ENCODE data around the gene EXD3.
"Not testable (repeated sequence)": the region's sequence is repeated elsewhere in the genome, so short reads cannot be mapped to it uniquely, and the experiment has no call there.

Gene EXD3, protein sequence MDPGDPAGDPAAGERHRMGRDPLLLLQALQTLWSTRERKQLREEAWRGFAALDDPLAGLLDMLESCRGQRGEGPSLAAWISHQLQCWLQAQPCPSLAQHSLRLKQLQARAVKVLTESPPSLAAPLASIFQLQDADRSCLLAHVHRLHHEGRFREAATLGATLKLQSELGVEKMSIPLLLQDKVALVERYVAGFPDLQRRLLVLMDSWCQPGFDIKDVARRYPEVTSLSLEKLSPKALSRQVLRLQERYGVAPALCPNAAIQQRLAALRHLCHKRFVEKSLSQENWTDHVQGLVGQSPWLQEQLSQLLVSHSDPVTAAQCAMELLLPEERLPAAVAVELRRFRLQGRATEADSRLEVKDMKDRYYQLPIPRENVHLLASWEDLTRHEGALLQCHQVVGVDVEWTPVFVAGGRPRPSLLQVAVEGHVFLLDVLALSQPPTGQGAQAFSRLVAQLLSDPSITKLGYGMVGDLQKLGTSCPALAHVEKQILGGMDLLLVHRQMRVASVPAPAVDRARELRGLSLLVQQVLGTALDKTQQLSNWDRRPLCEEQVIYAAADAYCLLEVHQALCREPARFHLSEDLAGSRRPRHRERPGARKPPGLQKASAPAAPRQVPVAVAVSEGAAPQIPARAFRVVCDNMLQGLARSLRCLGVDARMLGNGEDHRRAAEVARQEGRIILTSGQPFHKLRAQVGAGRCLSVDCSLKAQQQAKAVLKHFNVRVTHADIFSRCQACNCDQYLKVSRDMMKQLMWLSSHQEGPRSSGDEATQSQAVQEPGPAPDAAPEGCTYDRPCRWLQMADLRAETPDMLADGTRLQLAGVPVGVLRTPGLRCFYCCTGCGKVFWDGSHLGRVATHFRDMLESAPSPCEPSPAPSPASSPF

DNA sequence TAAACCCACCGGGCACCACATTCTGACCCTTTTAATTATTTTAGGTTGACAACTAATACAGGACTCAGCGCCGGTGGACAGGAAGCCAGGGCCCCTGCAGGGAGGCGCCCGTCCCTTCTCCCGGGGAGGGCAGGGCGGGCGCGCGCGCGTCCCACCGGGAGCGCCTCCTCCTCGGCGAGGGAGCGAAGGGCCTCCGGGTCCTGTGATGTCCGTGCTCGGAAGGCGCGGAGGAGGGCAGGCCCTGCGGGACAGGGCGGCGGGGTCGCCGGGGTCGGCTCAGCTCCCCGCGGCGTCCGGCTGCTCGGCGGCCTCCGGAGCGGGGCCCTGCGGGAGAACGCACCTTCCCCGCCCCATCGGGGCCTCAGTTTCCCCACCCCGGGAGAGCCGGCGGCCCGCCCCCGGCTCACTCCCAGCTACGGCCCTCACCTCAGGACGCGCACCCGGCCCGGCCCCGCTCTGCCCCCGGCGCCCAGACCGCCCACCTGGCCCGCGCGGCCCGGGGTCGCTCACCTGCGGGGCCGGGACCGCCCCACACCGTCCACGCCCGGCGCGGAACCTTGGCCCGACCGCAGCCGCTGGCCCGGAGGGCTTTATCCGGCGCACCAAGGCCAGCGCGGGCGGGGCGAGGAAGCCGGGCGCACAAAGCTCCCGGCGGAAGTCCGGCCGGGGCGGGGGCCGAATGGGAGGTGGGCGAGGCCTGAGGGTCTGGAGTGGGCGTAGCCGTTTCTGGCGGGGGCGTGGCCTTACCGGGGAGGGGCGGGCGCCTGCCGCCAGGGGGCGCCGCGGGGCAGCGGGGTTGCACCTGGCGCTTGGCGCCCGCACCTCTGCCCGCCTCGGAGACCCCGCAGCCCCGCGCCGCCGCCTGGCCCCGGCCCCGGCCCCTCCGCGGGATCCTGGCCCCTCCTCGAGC is at the start of gene EXD3, which contains the start of gene NOXA1:
EXD3 (minus strand) TSS at position 559 of the 910 bp plus-strand sequence. CDS start 27,805 bp downstream, outside the sequence.
NOXA1 (plus strand) TSS at position 790 of the 910 bp plus-strand sequence. CDS start 137 bp downstream, outside the sequence.
- DNase-seq: peak; percentile 81

DNA sequence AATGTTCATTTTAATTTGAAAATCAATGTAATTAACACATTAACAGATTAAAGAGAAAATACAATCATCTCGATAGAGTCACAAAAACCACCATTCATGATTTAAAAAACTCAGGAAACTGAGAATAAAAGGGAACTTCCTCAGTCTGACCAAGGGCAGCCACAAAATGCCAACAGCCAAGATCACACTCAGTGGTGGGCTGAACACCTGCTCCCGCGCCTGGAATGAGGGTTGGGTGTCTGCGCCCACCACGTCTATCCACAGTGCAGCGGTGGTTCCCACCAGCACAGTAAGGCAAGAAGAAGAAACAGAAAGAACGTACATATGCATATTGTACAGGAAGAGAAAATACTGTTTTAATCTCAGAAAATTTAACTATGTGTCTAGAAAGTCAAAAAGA is 47.8 kb upstream of the EXD3 start:
- no peak for DNase-seq

DNA sequence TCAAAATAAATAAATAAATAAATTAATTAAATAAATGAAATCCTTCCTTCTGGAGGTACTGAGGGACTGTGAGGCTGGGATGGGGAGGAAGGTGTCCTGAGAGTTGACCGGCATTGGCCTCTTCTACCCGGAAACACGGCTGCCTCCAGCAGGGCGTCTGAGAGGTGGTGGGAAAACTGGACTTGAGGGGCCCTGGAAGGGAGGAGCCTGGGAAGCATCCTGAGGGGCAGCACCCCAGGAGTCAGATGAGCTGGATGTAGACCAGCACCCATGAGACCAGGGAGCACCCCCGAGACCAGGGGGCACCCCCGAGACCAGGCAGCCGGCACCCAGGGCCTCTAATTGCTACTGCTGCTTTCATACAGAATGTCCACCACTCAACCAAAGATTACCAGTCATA is 44.9 kb upstream of the EXD3 start:
- DNase-seq: no peak

DNA sequence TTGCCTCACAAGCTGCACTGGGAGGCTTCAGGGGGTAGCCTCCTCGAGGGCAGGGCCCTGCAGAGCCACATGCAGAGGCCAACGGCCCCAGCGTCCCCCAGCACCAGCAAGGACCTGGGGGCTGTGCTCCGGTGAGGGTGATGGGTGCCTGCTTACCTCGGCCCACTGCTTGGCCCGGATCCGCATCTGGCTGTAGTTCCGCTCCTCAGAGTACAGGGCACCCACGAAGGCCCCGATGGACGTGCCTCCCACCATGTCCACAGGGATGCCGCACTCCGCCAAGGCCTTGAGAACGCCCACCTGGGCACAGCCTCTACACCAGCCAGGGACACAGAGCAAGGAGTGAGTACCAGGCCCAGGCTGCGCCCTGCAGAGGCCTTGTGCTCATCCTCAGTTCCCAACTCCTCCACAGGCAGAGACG is 44.2 kb upstream of the EXD3 start:
- DNase-seq: no peak

DNA sequence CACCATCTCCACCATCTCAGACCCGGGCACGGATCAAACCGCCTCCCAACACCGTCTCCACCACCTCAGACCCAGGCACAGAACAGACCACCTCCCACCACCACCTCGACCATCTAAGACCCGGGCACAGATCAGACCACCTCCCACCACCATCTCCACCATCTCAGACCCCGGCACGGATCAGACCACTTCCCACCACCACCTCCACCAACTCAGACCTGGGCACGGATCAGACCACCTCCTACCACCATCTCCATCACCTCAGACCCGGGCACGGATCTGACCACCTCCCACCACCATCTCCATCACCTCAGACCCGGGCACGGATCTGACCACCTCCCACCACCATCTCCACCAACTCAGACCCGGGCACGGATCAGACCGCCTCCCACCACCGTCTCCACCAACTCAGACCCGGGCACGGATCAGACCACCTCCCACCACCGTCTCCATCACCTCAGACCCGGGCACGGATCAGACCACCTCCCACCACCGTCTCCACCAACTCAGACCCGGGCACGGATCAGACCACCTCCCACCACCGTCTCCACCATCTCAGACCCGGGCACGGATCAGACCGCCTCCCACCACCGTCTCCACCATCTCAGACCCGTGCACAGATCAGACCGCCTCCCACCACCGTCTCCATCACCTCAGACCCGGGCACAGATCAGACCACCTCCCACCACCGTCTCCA is 43.6 kb upstream of the EXD3 start:
- DNase-seq: not testable (repeated sequence)

DNA sequence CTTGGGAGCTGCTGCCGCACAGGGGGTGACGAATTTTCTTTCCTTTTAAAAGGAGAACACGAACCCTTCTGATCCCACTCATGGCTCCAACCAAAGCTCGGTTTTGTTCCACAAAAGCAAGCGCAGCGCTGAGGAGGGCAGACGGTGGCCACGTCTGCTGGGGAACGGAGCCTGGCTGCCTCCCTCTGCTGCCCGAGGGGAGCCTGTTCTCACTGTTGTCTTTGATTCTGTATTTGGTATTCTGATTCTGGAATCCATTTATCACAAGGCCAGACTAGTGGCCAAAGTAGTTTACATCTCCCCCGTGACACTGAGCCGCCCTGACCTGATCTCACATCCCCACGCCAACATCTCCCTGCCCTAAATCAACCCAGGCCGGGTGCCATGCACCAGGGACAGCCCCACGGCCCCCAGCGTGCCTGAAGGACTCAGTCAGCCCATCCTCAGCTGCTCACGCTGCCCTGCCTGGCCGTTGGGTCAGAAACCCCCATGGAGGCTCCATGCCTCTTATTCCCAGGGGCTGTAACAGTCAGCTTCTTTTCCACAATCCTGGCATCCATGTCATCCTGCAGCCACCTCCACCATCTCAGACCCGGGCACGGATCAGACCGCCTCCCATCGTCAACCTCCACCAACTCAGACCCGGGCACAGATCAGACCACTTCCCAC is 42.9 kb upstream of the EXD3 start:
- DNase-seq: no peak

DNA sequence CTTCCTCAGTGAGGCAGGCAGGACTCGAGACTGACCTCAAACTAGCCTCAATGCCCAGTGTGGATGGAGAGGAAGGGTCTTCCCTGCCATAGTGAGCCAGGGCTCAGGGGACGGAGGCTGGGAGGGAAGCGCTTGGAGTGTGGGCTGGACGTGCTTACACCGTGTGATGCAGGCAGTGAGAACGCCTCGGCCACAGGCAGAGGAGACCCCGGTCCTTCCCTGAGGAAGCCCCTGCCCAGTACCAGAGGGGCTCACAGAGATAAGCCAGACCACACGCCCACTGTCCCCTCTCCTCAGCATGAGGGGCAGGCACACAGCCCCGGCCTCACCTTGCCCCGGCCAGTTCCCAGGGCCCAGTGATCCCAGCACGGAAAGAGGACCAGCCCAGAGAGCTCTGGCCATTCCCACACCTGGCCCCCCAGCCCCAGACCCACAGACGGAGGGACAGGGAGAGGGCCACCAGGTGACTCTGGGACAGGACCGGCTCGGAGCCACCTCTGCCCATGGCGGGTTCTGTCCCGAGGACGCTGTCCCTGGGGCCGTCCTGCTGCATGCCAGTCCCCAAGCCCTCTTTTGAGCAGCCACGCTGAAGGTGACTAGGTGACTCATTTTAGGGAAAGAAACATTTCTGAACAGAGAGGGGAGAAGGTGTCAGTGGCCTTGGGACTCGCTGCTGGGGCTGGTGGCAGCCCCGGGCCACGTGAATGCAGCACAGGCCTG is 42.2 kb upstream of the EXD3 start:
- no peak for DNase-seq

DNA sequence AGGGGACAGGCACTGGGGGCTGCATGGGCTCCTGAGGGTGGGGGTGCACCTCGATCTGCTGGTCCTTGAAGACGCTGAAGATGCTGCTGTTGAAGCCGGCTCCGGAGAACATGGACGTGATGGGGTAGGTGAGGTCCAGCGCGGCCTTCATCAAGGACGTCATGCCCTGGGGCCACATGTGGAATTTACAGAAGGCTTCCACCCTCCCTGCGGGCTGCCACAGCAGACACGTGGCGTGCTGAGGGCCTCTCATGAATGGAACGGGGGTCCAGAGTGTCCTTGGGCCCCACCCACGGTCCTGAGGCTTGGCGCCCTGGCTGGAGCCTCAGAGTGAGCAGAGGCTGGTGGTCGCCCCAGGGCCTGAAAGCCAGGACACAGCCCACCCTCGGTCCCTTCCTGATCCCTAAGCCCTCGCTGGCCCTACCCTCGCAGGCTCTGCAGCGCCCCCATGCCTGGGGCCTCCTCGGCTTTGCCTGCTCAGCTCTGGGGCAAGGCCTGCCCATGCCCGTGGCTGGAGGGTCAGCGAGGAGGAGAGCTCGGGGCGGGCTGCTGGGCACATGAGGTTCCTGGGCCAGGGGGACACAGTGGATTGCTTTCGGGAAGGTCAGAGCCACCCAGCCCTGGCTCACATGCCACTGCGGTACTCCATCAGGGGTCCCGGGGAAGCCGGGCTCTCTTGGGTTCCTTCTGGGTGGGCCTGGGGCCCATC is 41.5 kb upstream of the EXD3 start:
- no peak for DNase-seq

DNA sequence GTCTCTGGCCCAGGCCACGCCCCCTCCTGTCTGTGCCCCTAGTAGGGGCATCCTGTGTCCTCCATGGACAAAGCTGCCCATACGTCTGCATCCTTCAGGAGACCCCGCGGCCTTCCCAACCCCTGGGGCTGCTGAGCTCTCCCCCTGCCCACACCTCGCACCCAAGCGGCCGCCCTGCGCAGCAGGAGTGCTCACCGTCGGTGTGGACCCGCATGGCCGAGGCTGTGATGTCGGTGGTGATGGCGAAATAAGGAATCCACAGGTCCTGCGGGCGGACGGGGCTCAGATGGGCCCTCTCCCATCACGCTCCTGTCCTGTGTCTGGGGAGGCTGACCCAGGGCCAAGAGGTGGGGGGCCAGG is 40.9 kb upstream of the EXD3 start:
- DNase-seq: no peak

DNA sequence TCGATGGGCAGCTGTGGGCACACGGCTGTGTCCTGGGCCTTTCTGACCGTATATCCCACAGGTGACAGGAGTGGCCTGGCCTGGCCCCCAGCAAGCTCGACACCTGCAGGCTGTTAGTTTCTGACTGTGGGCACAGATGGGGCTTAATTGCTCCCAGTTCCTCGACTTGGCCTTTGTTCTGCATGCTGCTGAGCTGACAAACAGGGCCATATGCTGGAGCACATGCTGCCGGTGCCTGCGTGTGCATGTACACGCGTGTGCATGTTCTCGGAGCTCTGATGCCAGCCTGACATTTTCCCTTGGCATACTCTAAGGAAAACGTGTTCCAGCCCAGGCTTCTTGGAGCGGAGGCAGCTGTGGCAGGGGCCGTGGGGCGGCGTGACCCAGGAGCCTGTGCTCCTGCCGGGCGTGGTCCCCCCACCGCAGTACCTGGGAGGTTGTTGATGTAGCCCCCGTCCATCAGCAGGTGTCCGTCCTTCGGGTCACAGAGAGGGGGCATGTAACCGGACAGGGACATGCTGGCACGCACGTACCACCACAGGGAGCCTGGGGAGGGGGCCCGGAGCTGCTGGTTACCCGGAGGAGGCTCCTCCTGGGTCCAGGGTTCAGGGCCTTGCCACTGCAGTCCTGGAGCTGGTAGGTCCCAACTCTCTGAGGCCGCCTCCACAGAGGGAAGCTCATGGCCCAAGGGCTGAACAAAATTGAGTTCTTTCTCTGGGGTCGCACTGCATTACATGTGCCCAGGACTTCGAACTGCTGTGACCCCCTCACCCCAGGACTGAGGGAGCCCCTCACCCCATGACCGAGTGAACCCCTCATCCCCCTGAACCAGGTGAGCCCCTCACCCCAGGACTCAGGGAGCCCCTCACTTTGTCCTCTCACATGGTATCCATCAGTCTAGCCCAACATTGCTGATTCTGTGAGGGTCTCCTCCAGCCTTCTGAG is 40.3 kb upstream of the EXD3 start:
- DNase-seq: no peak

DNA sequence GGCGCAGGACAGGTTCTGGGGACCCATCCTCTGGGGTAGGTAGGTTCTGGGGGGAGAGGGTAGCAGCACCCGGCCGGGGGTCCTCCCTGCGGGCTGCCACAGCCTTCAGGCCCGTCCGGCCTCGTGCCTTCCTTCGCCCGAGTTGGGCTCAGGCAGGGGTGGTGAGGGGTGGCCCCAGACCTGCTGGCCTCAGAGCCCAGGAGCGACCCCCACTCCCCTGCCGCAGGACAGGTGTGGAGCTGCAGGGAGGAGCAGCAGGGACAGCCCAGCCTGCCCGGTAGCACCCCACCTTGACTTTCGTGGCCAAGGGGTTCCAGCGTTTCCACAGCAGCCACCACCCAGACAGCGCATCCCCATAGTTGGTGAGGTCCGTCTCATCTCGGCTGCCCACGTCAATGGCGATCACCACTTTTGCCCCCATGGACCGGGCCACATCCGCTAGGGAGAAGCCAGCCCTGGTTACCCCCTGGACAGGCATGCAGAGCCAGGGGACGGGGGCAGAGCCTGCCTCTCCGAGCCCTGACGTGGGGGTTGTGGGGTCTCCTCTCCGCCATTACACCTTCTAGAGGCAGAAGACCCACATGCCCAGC is 39.5 kb upstream of the EXD3 start:
- DNase-seq: no peak

DNA sequence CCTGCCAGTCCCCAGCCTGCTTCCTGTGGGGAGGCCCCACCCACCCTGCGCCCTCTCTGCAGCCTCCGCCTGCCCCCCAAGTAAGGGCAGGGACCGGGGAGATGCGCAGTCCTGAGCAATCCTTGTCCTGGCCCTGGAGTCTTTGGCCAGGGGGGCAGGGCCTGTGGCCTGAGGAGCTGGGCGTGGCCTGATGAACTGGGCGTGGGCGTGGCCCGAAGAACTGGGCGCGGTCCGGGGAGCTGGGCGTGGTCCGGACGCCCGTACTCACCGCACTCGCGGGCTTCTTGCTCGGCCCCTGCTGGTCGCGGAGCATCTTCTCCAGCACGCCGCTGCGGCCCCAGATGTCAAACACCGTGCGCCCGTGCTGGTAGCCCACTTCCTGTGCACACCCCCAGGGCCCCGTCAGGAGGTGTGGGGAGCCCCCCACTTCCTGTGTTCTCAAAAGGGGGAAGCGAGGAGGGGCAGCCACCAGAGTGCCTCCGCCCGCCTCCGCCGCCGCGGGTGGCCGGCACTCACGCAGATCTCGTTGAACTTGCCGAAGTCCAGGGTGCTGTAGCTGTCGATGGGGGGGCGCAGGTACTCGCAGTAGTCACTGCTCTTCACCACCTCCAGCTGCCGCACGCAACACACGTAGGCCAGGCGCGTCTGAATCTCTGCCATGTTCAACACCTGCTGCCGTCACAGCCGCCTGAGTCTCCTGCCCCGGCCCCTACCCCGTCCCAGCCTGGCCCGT is 38.9 kb upstream of the EXD3 start:
- DNase-seq: no peak

DNA sequence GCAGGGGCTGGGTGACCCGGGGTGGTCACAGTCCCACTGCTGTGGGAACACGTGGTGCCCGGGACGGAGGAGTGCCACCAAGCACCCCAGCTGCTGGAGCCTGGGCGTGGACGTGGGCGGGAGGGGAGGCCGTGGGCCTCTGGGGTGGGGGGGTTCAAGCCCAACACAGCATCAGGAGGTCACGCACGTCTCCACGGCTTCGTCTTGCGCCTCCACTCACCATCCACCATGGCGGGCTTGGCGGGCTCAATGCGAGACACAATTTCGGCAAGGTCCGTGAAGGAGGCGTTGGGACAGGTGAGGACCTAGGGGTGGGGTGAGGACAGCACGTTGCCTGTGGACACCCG is 38.3 kb upstream of the EXD3 start:
- no peak for DNase-seq

DNA sequence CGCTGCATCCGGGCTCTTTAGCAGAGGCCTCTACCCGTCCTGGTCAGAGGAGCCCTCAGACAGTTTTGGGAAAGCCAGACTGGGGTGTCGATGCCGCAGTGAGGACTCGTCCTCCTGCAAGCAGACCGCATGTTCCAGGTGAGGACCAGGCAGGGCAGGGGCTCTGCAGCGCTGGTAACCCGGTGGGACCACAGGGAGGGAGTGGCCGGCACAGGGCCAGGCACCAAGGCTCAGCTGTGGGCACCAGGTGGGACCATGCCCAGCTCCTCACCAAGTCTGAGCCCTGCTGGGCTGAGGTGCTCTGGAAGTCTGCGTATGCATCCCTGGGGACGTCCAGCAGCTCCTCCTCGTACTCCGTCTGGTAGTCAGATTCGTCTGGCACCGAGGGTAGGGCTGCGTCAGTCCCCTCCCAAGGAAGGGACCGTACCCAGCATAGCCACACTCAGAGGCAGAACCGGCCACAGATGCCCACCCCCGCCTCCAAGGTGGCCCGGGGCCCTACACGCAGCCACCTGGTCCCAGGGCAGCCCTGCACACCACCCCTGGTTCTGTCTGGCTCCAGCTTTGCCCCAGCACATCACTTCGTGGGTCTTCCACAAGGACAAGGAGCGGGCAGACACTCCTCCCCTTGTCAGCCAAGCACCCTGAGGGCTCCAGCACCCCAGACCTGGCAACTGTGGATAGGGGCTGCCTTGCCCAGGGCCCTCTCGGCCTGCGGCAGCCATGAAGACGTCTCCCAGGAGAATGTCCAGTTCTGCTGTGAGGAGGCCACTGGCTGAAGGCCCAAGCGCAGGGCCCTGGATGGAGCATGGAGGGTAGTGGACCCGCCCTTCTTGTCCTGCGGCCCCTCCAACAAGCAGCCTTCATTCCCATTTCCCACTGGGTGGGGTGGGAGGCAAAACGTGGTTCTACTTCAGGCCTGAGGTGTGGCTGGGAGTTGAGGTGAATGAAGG is 37.7 kb upstream of the EXD3 start:
- no peak for DNase-seq

DNA sequence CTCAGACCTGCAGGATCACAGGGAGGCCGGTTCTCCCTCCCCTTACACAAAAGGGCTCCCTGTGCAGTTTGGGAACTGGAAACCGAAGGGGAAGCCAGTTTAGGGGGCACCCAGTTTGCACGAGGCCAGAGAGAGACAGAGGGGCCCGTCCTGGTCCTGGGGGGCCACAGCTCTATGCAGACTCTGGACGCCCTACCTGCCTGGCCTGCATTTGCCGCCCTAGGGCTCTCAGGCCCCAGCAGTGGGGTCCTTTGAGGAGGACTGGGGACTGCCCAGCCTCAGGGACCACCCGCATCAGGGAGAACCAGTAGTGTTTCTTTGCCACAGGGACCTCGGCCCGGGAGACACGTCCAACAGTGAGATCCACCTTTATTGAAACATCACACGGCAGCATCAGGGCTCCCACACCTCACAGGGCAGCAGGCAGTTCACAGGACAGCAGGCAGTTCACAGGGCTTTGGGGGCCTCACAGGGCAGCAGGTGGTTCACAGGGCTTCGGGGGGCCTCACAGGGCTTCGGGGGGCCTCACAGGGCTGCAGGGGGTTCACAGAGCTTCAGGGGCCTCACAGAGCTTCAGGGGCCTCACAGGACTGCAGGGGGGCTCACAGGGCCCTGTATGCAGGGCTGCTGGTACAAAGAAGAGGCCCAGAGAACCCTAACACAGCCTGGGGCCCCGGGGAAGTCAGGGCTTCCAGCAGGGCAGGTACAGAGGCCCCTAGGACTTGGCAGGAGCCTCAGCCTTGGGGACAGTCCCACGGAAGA is 36.8 kb upstream of the EXD3 start:
- no peak for DNase-seq

DNA sequence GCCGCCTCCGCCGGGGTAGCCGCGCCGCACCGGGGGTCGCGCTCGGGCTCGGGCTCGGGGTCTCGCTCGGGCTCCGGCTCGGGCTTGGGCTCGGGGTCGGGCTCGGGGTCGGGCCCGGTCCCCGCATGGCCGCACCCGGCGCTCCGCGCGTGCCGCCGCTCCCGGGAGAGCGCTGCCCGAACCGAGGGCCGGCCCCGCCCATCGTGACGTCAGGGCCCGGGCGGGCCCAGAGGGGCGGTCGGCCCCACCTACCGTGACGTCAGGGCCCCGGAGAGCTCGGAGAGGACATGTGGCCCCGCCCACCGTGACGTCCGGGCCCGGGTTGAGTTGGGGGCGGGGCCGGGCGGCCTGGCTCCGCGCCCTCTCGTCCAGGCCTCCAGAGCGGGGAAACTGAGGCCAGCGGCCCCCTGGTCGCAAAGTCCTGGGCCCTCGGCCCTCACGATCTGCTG is 36.2 kb upstream of the EXD3 start, which contains the start of gene NSMF:
NSMF (minus strand) TSS at position 183 of the 449 bp plus-strand sequence. CDS start 232 bp downstream, outside the sequence.
- peak; percentile 76 for DNase-seq

All from amniotic stem cell (primary cell).